Activated B cell treated with CpG ODN at 0.5 μM for 24 hours (primary cell): ENCODE measurements around the gene NKAIN2. TPM values are rescaled to one million over a fixed set of nuclear protein-coding genes. Genes with fewer than 3 reads are reported as not detected.

Experiments used
- ATAC-seq: fragments of 200-7000 bp; cut with Tn5 transposase; one replicate; pipeline ENCODE4 v1.10.0; 2021; ENCODE audit warnings: low read depth, mild to moderate bottlenecking, moderate library complexity
- CTCF ChIA-PET: fragments of 350-600 bp; sonication (Branson Sonifier 250); formaldehyde crosslinking; loops from one replicate; lab custom pipeline; 2021; ENCODE audit warnings: antibody characterized with exemption; lab: Charles Lee
- POLR2A ChIA-PET: fragments of 350-600 bp; sonication (Branson Sonifier 250); formaldehyde crosslinking; loops from one replicate; lab custom pipeline; 2021; ENCODE audit warnings: antibody characterized with exemption; lab: Charles Lee
- DNase-seq: peaks from one replicate; pipeline ENCODE4 v3.0.0; 2022
- H3K27ac Mint-ChIP-seq: one replicate; pipeline ENCODE4 v1.8.0; 2020; ENCODE audit warnings: mixed read lengths
- H3K27me3 Mint-ChIP-seq: one replicate; pipeline ENCODE4 v1.8.0; 2021; ENCODE audit warnings: mixed read lengths
- H3K36me3 Mint-ChIP-seq: one replicate; pipeline ENCODE4 v1.8.0; 2021; ENCODE audit warnings: low read depth, mixed read lengths
- H3K4me1 Mint-ChIP-seq: one replicate; pipeline ENCODE4 v1.8.0; 2021; ENCODE audit warnings: mixed read lengths
- H3K4me3 Mint-ChIP-seq: one replicate; pipeline ENCODE4 v1.8.0; 2020; ENCODE audit warnings: mild to moderate bottlenecking, mixed read lengths
- H3K9me3 Mint-ChIP-seq: one replicate; pipeline ENCODE4 v1.8.0; 2020; ENCODE audit warnings: mixed read lengths
- intact Hi-C: fragments of 100-400 bp; cut with micrococcal nuclease; formaldehyde crosslinking; loops from one replicate; pipeline ENCODE4 v1.15.1; 2024
- total RNA-seq: library from RNA; stranded (reverse); gene quantifications from 2 replicates; pipeline ENCODE4 v1.2.3, GENCODE V29; 2022
- TF ChIP-seq, protein P1 (sequence below): fragments of 200-600 bp; IDR thresholded peaks from one replicate; pipeline ENCODE4 v1.8.0; 2022; ENCODE audit warnings: antibody characterized with exemption, mild to moderate bottlenecking

NKAIN2 gene
- total RNA-seq, 1 donor from 2014 or later: not detected

DNA sequence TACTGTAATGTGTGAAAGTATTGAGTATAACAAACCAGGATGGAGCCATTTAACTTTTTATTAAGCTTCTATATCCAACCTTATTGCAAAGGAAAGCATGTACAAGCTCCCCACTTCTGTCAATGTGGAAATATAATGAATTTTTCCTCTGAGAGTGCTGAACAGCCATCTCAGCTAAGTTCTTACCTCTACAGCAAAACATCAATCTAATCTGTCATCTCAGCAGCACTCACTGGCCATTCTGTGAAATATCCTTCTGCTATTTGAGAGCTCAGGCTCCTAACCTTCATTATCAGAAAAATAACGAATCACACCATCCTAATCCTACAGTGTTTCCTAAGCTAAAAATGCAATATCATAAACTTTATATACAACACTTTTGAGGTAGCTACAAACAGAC, 964.6 kb downstream of the NKAIN2 start:
- TF ChIP-seq, protein P1, sequence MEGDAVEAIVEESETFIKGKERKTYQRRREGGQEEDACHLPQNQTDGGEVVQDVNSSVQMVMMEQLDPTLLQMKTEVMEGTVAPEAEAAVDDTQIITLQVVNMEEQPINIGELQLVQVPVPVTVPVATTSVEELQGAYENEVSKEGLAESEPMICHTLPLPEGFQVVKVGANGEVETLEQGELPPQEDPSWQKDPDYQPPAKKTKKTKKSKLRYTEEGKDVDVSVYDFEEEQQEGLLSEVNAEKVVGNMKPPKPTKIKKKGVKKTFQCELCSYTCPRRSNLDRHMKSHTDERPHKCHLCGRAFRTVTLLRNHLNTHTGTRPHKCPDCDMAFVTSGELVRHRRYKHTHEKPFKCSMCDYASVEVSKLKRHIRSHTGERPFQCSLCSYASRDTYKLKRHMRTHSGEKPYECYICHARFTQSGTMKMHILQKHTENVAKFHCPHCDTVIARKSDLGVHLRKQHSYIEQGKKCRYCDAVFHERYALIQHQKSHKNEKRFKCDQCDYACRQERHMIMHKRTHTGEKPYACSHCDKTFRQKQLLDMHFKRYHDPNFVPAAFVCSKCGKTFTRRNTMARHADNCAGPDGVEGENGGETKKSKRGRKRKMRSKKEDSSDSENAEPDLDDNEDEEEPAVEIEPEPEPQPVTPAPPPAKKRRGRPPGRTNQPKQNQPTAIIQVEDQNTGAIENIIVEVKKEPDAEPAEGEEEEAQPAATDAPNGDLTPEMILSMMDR: no peak
- Mint-ChIP-seq H3K4me1 (no peaks in the 10 kb centered on the region), H3K4me3 (no peak overlapping the region), H3K36me3 (no peaks in the 10 kb centered on the region), H3K27me3 (no peaks in the 10 kb centered on the region), H3K27ac (no peak overlapping the region), H3K9me3 (no peaks in the 10 kb centered on the region)
- POLR2A ChIA-PET: no interaction called here
- CTCF ChIA-PET: no interaction called here
- ATAC-seq (no peak), DNase-seq (no peak)
- intact Hi-C loops: no loop called here

DNA sequence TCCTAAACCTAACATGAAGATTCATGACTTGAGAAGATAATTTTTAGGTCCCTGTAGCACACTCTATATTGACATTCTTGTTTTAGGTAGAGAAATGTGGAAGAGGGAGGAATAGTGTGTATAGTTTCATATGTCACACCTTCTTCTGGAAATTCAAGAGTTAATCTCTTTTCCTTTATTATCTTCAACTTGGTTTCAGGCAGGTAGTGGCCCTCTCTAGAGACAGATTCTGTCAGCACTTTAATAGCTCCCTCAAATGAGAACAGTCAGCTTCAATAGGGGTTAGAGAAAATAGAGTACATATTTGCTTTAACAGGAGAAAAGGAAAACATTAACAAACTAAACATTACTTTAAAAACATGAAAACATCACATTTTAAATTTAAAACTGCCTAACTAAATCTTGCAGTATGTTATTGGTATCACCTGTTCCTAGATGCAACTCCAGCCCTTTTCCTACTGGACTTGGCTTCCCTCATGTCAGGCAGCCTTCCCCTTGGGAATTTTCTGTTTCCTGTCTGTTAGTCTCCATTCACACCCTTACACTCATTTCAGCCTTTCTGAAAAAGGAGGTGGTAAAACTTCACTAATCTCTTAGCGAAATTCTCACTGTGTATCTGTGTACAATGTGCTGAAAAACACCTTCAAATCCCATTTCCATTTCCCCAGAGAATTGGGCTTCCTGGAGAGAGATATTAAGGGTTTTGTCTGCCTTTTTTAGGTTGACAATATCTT, 966.3 kb downstream of the NKAIN2 start:
- H3K36me3 Mint-ChIP-seq: no peaks in the 10 kb centered on the region
- ChIA-PET POLR2A (no interaction called here), CTCF (no interaction called here)
- no peaks in the 10 kb centered on the region for H3K9me3 Mint-ChIP-seq
- H3K4me3 Mint-ChIP-seq: no peak overlapping the region
- DNase-seq (no peak), ATAC-seq (no peak)
- H3K27ac Mint-ChIP-seq: no peak overlapping the region
- intact Hi-C loops: no loop called here
- H3K4me1 Mint-ChIP-seq: no peaks in the 10 kb centered on the region
- H3K27me3 Mint-ChIP-seq: no peaks in the 10 kb centered on the region
- TF ChIP-seq, protein P1: no peak

GRCh38 chr6:124770784-124771183, 967.1 kb downstream of the NKAIN2 start:
- no peak overlapping the region for H3K27ac Mint-ChIP-seq
- ChIA-PET POLR2A (no interaction called here), CTCF (no interaction called here)
- ATAC-seq (no peak), DNase-seq (no peak)
- intact Hi-C loops: no loop called here
- H3K4me1 Mint-ChIP-seq: no peaks in the 10 kb centered on the region
- H3K27me3 Mint-ChIP-seq: no peaks in the 10 kb centered on the region
- TF ChIP-seq, protein P1: no peak
- H3K36me3 Mint-ChIP-seq: no peaks in the 10 kb centered on the region
- no peak overlapping the region for H3K4me3 Mint-ChIP-seq
- no peaks in the 10 kb centered on the region for H3K9me3 Mint-ChIP-seq

GRCh38 chr6:124772733-124773319, 969.2 kb downstream of the NKAIN2 start:
- TF ChIP-seq, protein P1: no peak
- Mint-ChIP-seq H3K36me3 (no peaks in the 10 kb centered on the region), H3K27ac (no peak overlapping the region), H3K9me3 (no peaks in the 10 kb centered on the region), H3K27me3 (no peaks in the 10 kb centered on the region), H3K4me3 (no peak overlapping the region), H3K4me1 (no peaks in the 10 kb centered on the region)
- DNase-seq: no peak
- intact Hi-C loops: no loop called here
- no peak for ATAC-seq
- ChIA-PET CTCF (no interaction called here), POLR2A (no interaction called here)

DNA sequence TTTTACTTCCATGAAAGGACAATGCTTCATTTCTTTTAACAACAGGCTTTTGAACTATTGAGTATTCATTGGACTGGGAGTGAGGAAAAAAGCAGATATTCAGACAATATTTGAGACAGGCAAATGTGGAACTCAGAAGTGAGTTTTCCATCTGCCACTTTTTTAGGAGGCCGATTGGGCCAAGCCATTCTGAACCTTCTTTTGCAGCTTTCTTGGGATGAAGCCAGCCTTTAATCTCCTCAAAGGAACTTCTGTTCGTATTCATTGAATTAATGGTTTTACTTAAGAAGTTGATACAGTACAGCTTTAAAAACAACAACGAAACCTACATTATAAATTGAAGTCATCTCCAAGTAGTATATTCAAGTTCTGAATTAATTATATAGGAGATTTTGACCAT, 971.5 kb downstream of the NKAIN2 start:
- POLR2A ChIA-PET: no interaction called here
- Mint-ChIP-seq H3K4me3 (no peak overlapping the region), H3K27me3 (no peaks in the 10 kb centered on the region), H3K9me3 (peaks cover 2% of the 10 kb centered on the region), H3K36me3 (no peaks in the 10 kb centered on the region), H3K4me1 (no peaks in the 10 kb centered on the region), H3K27ac (no peak overlapping the region)
- TF ChIP-seq, protein P1: no peak
- no peak for DNase-seq
- CTCF ChIA-PET: no interaction called here
- intact Hi-C loops: no loop called here
- ATAC-seq: no peak
